Astrocyte (in vitro differentiated cells and primary cell): ENCODE results near the gene SEC22C.

Experiments
- CTCF ChIP-seq: IDR thresholded peaks from 2 replicates; pipeline ENCODE4 v1.5.1; 2011; ENCODE audit warnings: low read depth, mild to moderate bottlenecking, inconsistent platforms, low read length, moderate library complexity; ENCODE audit not compliant: insufficient read depth
- EZH2 ChIP-seq: IDR thresholded peaks from 2 replicates; pipeline ENCODE4 v1.6.1; 2012; ENCODE audit warnings: mild to moderate bottlenecking, low read length, inconsistent platforms; ENCODE audit not compliant: insufficient read depth

GRCh38 chr3:42545284-42545900, 36.4 kb downstream of the SEC22C start:
- TF ChIP-seq CTCF (no peak), EZH2 (no peak)
